HG03175 (cell line): ENCODE data around the gene BRAT1.

Experiments used
- ATAC-seq: cut with Tn5 transposase; IDR thresholded peaks from one replicate; pipeline ENCODE4 v1.9.1; 2021; ENCODE audit warnings: mild to moderate bottlenecking, moderate library complexity; ENCODE audit not compliant: unreplicated experiment

The BRAT1 gene

GRCh38 chr7:2500701-2501100 is 54.6 kb downstream of the BRAT1 start:
- no peak for ATAC-seq

- ATAC-seq: no peak
These were observed 55.4 kb downstream of the BRAT1 start for GRCh38 chr7:2499719-2500430.

- ATAC-seq: no peak
These were observed 56.1 kb downstream of the BRAT1 start for GRCh38 chr7:2499181-2499580.

GRCh38 chr7:2498708-2499107 is 56.6 kb downstream of the BRAT1 start:
- no peak for ATAC-seq

GRCh38 chr7:2497500-2498336 is 57.6 kb downstream of the BRAT1 start:
- ATAC-seq: no peak

GRCh38 chr7:2497065-2497464 is 58.3 kb downstream of the BRAT1 start:
- ATAC-seq: no peak

- no peak for ATAC-seq
These were observed 58.9 kb downstream of the BRAT1 start for GRCh38 chr7:2496375-2496774.

- ATAC-seq: no peak
These were observed 59.7 kb downstream of the BRAT1 start for GRCh38 chr7:2495418-2496299.

- ATAC-seq: no peak
These were observed 60.9 kb downstream of the BRAT1 start for GRCh38 chr7:2494191-2495130.

- ATAC-seq: no peak
These were observed 61.8 kb downstream of the BRAT1 start for GRCh38 chr7:2493205-2494164.

GRCh38 chr7:2492038-2492437 is 63.3 kb downstream of the BRAT1 start:
- no peak for ATAC-seq

GRCh38 chr7:2490181-2490651 is 65.1 kb downstream of the BRAT1 start:
- ATAC-seq: no peak

GRCh38 chr7:2488681-2489080 is 66.6 kb downstream of the BRAT1 start:
- no peak for ATAC-seq

GRCh38 chr7:2488272-2488645 is 67.1 kb downstream of the BRAT1 start:
- no peak for ATAC-seq
